Testis (tissue), 2 donors: Measurements from ENCODE around the gene PIWIL4.

Source experiments
- CTCF ChIP-seq, 3 experiments: fragments of 450-650 bp in 2 of 3; fragments of 200-600 bp in 1 of 3; sonication (generic) in 1 of 3; IDR thresholded peaks; one replicate each; pipeline ENCODE4 v1.5.1; 2016 to 2019; ENCODE audit warnings: antibody characterized with exemption in 3 of 3, mild to moderate bottlenecking in 2 of 3, moderate library complexity in 1 of 3
- POLR2A ChIP-seq: fragments of 450-650 bp; IDR thresholded peaks from one replicate; pipeline ENCODE4 v1.6.1; 2017; ENCODE audit warnings: antibody characterized with exemption, mild to moderate bottlenecking, moderate library complexity

GRCh38 chr11:94661444-94661843 is 94.3 kb downstream of the PIWIL4 start:
- no peak for TF ChIP-seq CTCF (IDR thresholded peaks at IDR 0.05)
- no peak for TF ChIP-seq POLR2A
